ENCODE results near the gene ARHGEF40.

ARHGEF40 gene

GRCh38 chr14:21084998-21085853 is 15.1 kb downstream of the ARHGEF40 start:
- DNase-seq, result no peak

DNA sequence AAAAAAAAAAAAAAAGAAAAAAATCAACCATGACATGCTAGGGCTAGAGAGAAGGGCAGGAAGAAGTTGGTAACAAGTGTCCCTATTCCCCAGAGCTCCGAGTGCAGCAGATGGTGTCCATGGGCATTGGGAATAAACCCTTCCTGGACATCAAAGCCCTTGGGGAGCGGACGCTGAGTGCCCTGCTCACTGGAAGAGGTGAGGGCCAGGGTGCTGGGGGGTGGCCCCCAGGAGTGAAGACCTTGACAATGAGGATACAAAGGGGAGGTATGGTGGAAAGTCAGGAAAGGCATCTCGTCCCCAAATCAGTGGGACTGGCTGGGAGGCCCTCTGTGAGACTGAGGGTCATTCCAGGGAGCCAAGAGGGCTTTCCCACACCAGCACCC is 16.8 kb downstream of the ARHGEF40 start:
- DNase-seq, result no peak

- no peak for DNase-seq
These were observed 17.4 kb downstream of the ARHGEF40 start for GRCh38 chr14:21087294-21088091.

GRCh38 chr14:21088687-21089086 is 18.6 kb downstream of the ARHGEF40 start:
- DNase-seq, result no peak

GRCh38 chr14:21089271-21089670 is 19.2 kb downstream of the ARHGEF40 start:
- DNase-seq, result no peak

GRCh38 chr14:21089877-21090193 is 19.7 kb downstream of the ARHGEF40 start:
- DNase-seq, result no peak

DNA sequence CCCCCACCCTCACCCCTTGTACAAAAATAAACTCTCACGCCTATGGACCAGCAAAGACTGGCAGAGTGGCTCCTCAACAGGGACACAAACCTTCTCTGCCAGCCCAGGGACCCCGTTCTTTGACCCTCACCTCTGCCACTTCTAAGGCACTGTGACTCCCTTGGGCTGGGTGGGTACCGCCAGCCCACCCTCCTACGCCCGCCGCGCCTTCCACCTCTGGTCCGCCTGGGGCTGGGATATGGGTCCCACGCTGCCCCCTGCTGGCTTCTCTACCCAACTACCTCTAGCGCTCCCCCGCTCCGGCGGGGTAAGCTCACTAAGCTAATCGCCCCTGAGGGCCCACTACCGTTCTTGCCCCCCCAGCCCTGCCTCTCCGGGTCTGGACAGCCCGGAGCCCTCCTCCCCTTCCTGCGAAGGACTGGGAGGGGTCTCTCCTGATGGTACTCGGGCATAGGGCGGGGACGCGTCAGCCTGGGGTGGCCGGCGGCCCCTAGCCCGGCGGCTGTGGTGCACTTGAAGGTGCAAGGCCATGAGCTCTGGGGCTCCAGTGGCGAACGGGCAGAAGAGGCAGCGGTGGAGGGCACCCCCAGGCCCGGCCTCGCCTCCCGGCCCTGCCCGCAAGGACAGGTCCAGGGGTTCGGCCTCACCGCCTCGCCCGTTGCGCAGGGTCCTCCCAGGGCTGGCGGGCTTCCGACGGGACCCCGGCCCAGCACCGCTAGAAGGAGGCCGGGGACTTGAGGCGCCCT is 20.3 kb downstream of the ARHGEF40 start:
- no peak for DNase-seq

- no peak for DNase-seq
These were observed 21.0 kb downstream of the ARHGEF40 start for GRCh38 chr14:21090940-21091663.

DNA sequence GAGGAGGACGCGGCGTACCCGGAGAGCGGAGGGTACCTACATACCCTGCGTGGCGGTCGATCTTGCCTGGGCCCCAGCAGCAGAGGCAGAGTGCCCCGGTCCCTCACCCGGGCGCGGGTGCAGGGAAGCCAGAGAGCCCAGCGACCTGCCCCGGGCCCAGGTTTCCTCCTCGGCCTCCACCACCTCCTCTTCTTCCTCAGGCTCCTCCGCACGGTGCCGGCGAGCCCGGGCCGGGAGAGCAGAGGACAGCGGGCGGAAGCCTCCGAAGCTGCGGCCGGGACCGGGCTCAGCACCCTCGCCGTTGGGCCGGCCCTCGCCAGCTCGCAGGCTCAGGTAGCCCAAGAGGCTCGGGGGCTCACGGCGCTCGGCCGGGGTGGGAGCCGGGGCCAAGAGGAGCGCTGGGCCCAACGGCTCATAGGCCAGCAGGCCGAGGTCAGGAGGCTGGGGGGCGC is 21.7 kb downstream of the ARHGEF40 start:
- DNase-seq, result no peak

DNA sequence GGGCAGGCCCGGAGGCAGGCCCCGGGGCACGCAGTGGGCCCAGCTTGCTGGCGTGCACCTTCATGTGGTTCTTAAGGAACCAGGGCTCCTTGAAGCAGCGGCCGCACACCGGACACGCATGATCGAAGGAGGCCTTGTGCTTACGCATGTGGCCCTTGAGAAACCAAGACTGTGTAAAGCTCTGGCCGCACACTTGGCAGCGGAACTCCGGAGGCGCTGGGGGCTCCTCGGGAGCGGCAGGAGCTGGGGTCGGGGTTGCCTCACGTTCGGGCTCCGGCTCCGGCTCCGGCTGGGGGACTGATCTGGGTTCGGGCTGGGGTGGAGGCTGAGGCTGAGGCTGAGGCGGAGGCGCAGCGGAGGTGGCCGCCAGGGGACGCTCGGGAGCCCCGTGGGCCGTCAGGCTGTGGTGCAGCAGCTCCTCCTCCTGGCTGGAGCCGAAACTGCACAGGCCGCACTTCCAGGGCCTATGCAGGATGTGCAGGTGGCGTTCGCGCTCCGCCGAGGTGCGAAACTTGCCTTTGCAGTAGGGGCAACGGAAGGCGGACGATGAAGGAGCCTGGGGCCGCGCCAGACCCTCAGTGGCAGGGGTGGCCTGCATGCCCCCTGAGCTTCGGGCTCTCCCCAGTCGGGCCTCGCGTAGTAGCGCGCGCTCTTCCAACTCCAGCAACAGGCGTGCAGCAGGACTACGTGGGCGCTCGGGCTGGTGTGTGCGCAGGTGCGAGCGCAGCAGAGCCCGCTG is 22.3 kb downstream of the ARHGEF40 start:
- peak; percentile 51 for DNase-seq

GRCh38 chr14:21093018-21093417 is 22.9 kb downstream of the ARHGEF40 start:
- DNase-seq, result no peak

- no peak for DNase-seq
These were observed 23.9 kb downstream of the ARHGEF40 start for GRCh38 chr14:21093769-21094681.

- no peak for DNase-seq
These were observed 25.5 kb downstream of the ARHGEF40 start for GRCh38 chr14:21095430-21096205.

DNA sequence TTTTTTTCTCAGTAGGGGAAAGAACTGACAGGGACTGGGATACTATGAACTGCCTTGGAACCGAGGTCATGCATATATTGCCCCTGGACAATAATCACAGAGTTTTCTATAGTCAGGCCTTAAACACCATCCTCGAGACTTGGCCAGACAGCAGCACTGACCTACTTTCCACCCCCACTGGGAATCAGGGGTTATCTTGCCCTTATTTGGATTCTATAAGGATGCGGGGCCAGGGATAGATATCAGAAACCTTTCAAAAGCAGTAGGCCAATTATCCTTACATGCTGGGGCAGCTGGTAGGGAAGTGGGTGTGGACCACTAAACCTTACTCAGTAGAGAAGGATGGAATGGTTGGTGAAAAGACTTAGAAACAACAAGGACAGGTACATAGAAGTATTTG is 26.3 kb downstream of the ARHGEF40 start:
- DNase-seq, result no peak

GRCh38 chr14:21096978-21097635 is 27.0 kb downstream of the ARHGEF40 start:
- no peak for DNase-seq

DNA sequence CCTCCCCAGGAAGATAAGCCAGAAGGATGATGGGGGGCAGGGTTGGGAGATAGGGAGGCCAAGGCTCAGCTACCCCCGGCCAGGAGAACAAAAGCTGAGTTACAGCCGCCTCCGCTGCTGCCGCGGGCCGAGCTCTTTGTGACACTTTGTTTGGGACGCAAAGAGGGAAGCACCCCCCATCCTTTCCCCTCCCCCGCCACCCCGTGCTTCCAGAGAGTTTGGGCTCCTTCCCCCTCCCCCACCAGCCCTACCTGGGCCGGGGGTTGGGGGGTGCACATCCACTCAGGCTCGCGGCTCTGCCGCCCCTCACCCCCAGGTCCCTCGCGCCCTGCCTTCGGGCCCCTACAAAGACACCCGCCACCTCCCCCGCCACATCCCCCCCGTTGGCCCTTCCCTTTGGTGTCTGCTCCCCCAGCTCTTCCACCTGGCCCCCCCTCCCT is 27.6 kb downstream of the ARHGEF40 start:
- no peak for DNase-seq

DNA sequence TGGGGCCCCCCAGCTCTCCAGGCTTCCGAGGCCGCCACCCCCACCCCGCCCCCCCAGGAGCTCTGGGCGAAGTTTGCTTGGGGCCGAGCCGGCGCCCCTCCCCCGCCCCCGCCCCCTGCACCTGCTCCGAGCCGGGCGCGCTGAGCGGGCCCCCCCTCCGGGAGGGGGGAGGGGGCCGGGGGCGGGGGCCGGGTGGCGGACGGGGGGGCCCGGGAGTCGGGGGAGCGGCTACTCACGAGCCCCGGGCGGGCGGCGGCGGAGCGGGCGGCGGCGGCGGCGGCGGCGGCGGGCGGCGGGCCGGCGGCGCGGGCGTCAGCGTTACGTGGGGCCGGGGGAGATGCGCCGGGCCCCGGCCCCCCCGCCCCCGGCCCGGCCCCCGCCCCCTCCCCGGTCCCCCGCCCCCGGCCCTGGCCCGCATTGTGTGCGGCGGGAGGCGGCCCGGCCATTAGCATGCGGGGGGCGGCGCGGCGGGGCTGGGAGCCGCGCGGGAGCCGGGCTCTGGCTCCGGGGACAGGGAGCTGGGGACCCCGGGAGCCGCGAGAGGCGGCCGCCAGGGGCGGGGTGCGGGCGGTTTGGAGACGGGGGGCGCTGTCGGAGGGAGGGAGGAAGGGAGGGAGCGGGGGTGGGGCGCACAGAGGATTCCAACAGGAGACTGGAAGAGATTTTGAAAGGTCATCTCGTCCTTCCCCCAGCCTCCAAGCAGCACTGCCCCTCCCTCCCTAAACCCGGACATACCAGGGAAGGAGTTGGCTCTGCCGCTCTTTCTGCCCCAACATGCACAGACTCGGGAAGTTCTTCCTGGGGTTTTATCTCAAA is 28.2 kb downstream of the ARHGEF40 start, which contains the start of gene ZNF219:
Gene ZNF219 (minus strand): TSS at position 580 of the 816 bp plus-strand sequence. CDS start 5,064 bp downstream, outside the sequence.
- DNase-seq, result no peak

- DNase-seq, result no peak
These were observed 28.9 kb downstream of the ARHGEF40 start for GRCh38 chr14:21098892-21099595.
